Skeletal muscle tissue (tissue), 4 donors: Measurements from ENCODE around the gene GUCA2A. TPM values are rescaled to one million over a fixed set of nuclear protein-coding genes. Genes with fewer than 3 reads are reported as not detected.

Experiments
- H3K27ac ChIP-seq: one replicate; pipeline ENCODE4 v1.7.0; 2013; ENCODE audit warnings: mild to moderate bottlenecking, low read depth, low read length, inconsistent platforms
- H3K27me3 ChIP-seq, 3 donors: one replicate each; pipeline ENCODE4 v1.7.0; 2013; ENCODE audit warnings: low read length in 3 of 3; ENCODE audit not compliant: control insufficient read depth in 3 of 3, insufficient read depth in 3 of 3
- H3K36me3 ChIP-seq, 3 donors: one replicate each; pipeline ENCODE4 v1.7.0; 2013; ENCODE audit warnings: low read length in 3 of 3; ENCODE audit not compliant: control insufficient read depth in 3 of 3, insufficient read depth in 3 of 3
- H3K4me1 ChIP-seq, 3 donors: one replicate each; pipeline ENCODE4 v1.7.0; 2013; ENCODE audit warnings: low read length in 3 of 3, mild to moderate bottlenecking in 3 of 3; ENCODE audit not compliant: control insufficient read depth in 3 of 3, insufficient read depth in 3 of 3
- H3K4me3 ChIP-seq, 3 donors: one replicate each; pipeline ENCODE4 v1.7.0; 2013; ENCODE audit warnings: low read length in 3 of 3
- H3K9ac ChIP-seq, 3 donors: one replicate each; pipeline ENCODE4 v1.7.0; 2013; ENCODE audit warnings: low read length in 3 of 3, mild to moderate bottlenecking in 3 of 3, moderate library complexity in 2 of 3, low read depth in 1 of 3
- H3K9me3 ChIP-seq, 3 donors: one replicate each; pipeline ENCODE4 v1.7.0; 2013; ENCODE audit warnings: low read length in 3 of 3; ENCODE audit not compliant: control insufficient read depth in 3 of 3
- total RNA-seq: library from RNA; depleted of rRNA; stranded (reverse); fragments of >200 nt; gene quantifications from one replicate; pipeline ENCODE4 v1.2.3, GENCODE V29; 2014
- donor health status: Osteomylitis.

The GUCA2A gene
- total RNA-seq, 1 donor from 2014 or later, result not detected

GRCh38 chr1:42137766-42138165, 26.8 kb downstream of the GUCA2A start:
- no peak overlapping the region for H3K9ac ChIP-seq
- no peak overlapping the region for H3K4me3 ChIP-seq
- no peaks in the 10 kb centered on the region for H3K9me3 ChIP-seq
- no peaks in the 10 kb centered on the region for H3K36me3 ChIP-seq
- no peaks in the 10 kb centered on the region for H3K4me1 ChIP-seq
- H3K27me3 ChIP-seq, result peaks cover 19 to 23% (median 22%) of the 10 kb centered on the region in 3 donors
- H3K27ac ChIP-seq, result no peak overlapping the region

- Histone ChIP-seq H3K4me3 (no peak overlapping the region), H3K9me3 (no peaks in the 10 kb centered on the region), H3K36me3 (no peaks in the 10 kb centered on the region), H3K27me3 (peaks cover 6 to 14% (median 10%) of the 10 kb centered on the region in 3 donors), H3K4me1 (no peaks in the 10 kb centered on the region), H3K27ac (no peak overlapping the region), H3K9ac (no peak overlapping the region)
Observed at GRCh38 chr1:42136466-42136865, 28.1 kb downstream of the GUCA2A start.

GRCh38 chr1:42135426-42135825, 29.1 kb downstream of the GUCA2A start:
- no peaks in the 10 kb centered on the region for H3K4me1 ChIP-seq
- no peak overlapping the region for H3K4me3 ChIP-seq
- no peaks in the 10 kb centered on the region for H3K36me3 ChIP-seq
- H3K27me3 ChIP-seq, result peaks cover 4 to 13% (median 9%) of the 10 kb centered on the region in 3 donors
- H3K27ac ChIP-seq, result no peak overlapping the region
- H3K9ac ChIP-seq, result no peak overlapping the region
- no peaks in the 10 kb centered on the region for H3K9me3 ChIP-seq

- Histone ChIP-seq H3K9ac (no peak overlapping the region), H3K4me3 (no peak overlapping the region), H3K9me3 (no peaks in the 10 kb centered on the region), H3K36me3 (no peaks in the 10 kb centered on the region), H3K27ac (no peak overlapping the region), H3K27me3 (peaks cover 2 to 10% (median 5%) of the 10 kb centered on the region in 3 donors), H3K4me1 (no peaks in the 10 kb centered on the region)
Observed at GRCh38 chr1:42133809-42134526, 30.6 kb downstream of the GUCA2A start.

GRCh38 chr1:42133390-42133789, 31.2 kb downstream of the GUCA2A start:
- H3K4me1 ChIP-seq, result no peaks in the 10 kb centered on the region
- H3K27me3 ChIP-seq, result peaks cover 2 to 10% (median 5%) of the 10 kb centered on the region in 3 donors
- H3K9me3 ChIP-seq, result no peaks in the 10 kb centered on the region
- no peak overlapping the region for H3K9ac ChIP-seq
- no peaks in the 10 kb centered on the region for H3K36me3 ChIP-seq
- no peak overlapping the region for H3K27ac ChIP-seq
- no peak overlapping the region for H3K4me3 ChIP-seq

GRCh38 chr1:42130061-42130660, 34.4 kb downstream of the GUCA2A start:
- Histone ChIP-seq H3K9ac (no peak overlapping the region), H3K27me3 (peaks cover 0 to 2% (median 2%) of the 10 kb centered on the region in 3 donors), H3K4me3 (no peak overlapping the region), H3K36me3 (no peaks in the 10 kb centered on the region), H3K4me1 (no peaks in the 10 kb centered on the region), H3K27ac (no peak overlapping the region), H3K9me3 (no peaks in the 10 kb centered on the region)

GRCh38 chr1:42128964-42129363, 35.6 kb downstream of the GUCA2A start:
- Histone ChIP-seq H3K9me3 (no peaks in the 10 kb centered on the region), H3K36me3 (no peaks in the 10 kb centered on the region), H3K27me3 (peaks cover 0 to 2% (median 0%) of the 10 kb centered on the region in 3 donors), H3K9ac (no peak overlapping the region), H3K4me1 (no peaks in the 10 kb centered on the region), H3K4me3 (no peak overlapping the region), H3K27ac (no peak overlapping the region)

GRCh38 chr1:42128499-42128898, 36.0 kb downstream of the GUCA2A start:
- no peak overlapping the region for H3K9ac ChIP-seq
- H3K27ac ChIP-seq, result no peak overlapping the region
- no peaks in the 10 kb centered on the region for H3K36me3 ChIP-seq
- peaks cover 0 to 2% (median 0%) of the 10 kb centered on the region in 3 donors for H3K27me3 ChIP-seq
- H3K9me3 ChIP-seq, result no peaks in the 10 kb centered on the region
- H3K4me1 ChIP-seq, result no peaks in the 10 kb centered on the region
- no peak overlapping the region for H3K4me3 ChIP-seq

GRCh38 chr1:42127767-42128166, 36.8 kb downstream of the GUCA2A start:
- peaks cover 0 to 2% (median 0%) of the 10 kb centered on the region in 3 donors for H3K27me3 ChIP-seq
- H3K4me1 ChIP-seq, result no peaks in the 10 kb centered on the region
- no peak overlapping the region for H3K27ac ChIP-seq
- H3K9me3 ChIP-seq, result no peaks in the 10 kb centered on the region
- no peak overlapping the region for H3K4me3 ChIP-seq
- H3K36me3 ChIP-seq, result no peaks in the 10 kb centered on the region
- H3K9ac ChIP-seq, result no peak overlapping the region

- H3K36me3 ChIP-seq, result no peaks in the 10 kb centered on the region
- H3K9ac ChIP-seq, result no peak overlapping the region
- H3K27ac ChIP-seq, result no peak overlapping the region
- H3K9me3 ChIP-seq, result no peaks in the 10 kb centered on the region
- H3K27me3 ChIP-seq, result peaks cover 0 to 2% (median 0%) of the 10 kb centered on the region in 3 donors
- no peaks in the 10 kb centered on the region for H3K4me1 ChIP-seq
- H3K4me3 ChIP-seq, result no peak overlapping the region
Observed at GRCh38 chr1:42125552-42125951, 39.0 kb downstream of the GUCA2A start.
